Measurements from ENCODE around the gene RAI1.
A peak's percentile ranks its signal among the peaks of the same experiment; 100 is the strongest.

RAI1 gene

GRCh38 chr17:17754719-17755686 lies 73.7 kb downstream of the RAI1 start:
- no peak for DNase-seq

GRCh38 chr17:17755715-17756114 lies 74.5 kb downstream of the RAI1 start:
- DNase-seq = no peak

GRCh38 chr17:17757391-17757791 lies 76.1 kb downstream of the RAI1 start:
- peak in 1 of 4 experiments; percentile 22 for DNase-seq

- no peak for DNase-seq
These were observed 76.9 kb downstream of the RAI1 start for GRCh38 chr17:17757956-17758845.

- no peak for DNase-seq
These were observed 77.8 kb downstream of the RAI1 start for GRCh38 chr17:17758941-17759563.

- no peak for DNase-seq
These were observed 79.1 kb downstream of the RAI1 start for GRCh38 chr17:17760350-17760749.

GRCh38 chr17:17760872-17761550 lies 79.8 kb downstream of the RAI1 start:
- DNase-seq = no peak

- DNase-seq = no peak
These were observed 80.9 kb downstream of the RAI1 start for GRCh38 chr17:17761894-17762743.

- no peak for DNase-seq
These were observed 81.5 kb downstream of the RAI1 start for GRCh38 chr17:17762744-17763105.

- no peak for DNase-seq
These were observed 81.9 kb downstream of the RAI1 start for GRCh38 chr17:17763136-17763535.

GRCh38 chr17:17763734-17764133 lies 82.5 kb downstream of the RAI1 start:
- no peak for DNase-seq

- no peak for DNase-seq
These were observed 84.3 kb downstream of the RAI1 start for GRCh38 chr17:17765359-17766076.

GRCh38 chr17:17766077-17766743 lies 85.0 kb downstream of the RAI1 start:
- DNase-seq = no peak

GRCh38 chr17:17766744-17767120 lies 85.5 kb downstream of the RAI1 start:
- DNase-seq = no peak

GRCh38 chr17:17767154-17767869 lies 86.1 kb downstream of the RAI1 start:
- no peak for DNase-seq

GRCh38 chr17:17767887-17768418 lies 86.7 kb downstream of the RAI1 start:
- no peak for DNase-seq

- no peak for DNase-seq
These were observed 87.3 kb downstream of the RAI1 start for GRCh38 chr17:17768424-17769088.

GRCh38 chr17:17769869-17770631 lies 88.8 kb downstream of the RAI1 start:
- no peak for DNase-seq
